Measurements from ENCODE around the gene SGK2.

The SGK2 gene

DNA sequence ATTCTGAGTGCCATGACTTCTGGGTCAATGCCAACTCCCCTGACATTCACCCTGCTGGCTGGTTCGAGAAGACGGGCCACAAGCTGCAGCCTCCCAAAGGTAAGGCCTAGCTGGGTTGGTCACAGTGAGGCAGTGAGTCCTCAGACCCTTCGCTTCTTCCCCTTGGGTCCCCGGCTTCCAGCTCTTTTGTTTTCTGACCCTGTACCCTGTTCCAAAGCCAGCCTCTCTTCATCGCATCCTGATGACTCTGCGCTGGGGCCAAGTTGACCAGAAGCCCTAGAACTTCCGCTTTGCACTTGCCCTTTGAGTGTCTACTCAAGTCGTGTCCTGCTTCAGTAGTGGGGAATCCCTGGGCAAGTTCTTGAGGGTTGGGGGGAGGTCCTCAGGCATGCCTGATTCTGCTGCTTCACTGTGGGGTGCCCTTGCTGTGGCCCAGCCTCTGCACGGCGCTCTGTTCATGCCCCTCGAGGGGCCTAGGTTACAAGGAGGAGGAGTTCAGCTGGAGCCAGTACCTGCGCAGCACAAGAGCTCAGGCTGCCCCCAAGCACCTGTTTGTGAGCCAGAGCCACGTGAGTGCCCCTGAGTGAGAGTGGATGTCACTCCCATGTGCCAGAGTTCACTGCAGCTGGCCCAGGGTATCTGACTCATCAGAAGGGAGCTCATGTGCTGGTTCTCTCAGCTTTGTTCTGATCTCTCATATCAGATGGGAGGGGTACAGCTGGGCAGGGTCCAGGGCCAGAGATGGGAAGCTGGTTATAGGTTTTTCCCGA is 28.3 kb upstream of the SGK2 start:
- no peak overlapping the region for H3K4me3 ChIP-seq (ENCODE audit: low read depth, low read length)
- TF ChIP-seq, protein P1, sequence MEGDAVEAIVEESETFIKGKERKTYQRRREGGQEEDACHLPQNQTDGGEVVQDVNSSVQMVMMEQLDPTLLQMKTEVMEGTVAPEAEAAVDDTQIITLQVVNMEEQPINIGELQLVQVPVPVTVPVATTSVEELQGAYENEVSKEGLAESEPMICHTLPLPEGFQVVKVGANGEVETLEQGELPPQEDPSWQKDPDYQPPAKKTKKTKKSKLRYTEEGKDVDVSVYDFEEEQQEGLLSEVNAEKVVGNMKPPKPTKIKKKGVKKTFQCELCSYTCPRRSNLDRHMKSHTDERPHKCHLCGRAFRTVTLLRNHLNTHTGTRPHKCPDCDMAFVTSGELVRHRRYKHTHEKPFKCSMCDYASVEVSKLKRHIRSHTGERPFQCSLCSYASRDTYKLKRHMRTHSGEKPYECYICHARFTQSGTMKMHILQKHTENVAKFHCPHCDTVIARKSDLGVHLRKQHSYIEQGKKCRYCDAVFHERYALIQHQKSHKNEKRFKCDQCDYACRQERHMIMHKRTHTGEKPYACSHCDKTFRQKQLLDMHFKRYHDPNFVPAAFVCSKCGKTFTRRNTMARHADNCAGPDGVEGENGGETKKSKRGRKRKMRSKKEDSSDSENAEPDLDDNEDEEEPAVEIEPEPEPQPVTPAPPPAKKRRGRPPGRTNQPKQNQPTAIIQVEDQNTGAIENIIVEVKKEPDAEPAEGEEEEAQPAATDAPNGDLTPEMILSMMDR (IDR thresholded peaks at IDR 0.05; ENCODE audit: borderline replicate concordance, insufficient read depth, low read depth, low read length) = no peak

DNA sequence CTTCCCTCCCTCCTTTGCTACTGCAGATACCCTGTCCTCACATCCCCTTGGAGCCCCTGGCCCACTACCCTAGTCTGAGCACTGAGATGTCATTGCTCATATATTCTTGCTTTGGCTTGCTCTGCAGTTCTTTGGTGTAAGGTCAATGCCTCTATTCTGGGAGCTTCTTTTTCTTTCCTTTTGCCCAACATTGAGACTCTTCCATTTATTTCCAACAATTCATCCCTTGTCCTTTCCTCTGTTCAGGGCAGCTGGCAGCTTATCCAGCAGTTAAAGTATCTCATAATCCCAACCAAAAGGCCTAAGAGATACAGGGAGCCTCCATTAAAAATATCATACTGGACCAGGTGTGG is 27.8 kb upstream of the SGK2 start:
- TF ChIP-seq, protein P1 (IDR thresholded peaks at IDR 0.05; ENCODE audit: borderline replicate concordance, insufficient read depth, low read depth, low read length) = no peak
- H3K4me3 ChIP-seq (ENCODE audit: low read depth, low read length) = no peak overlapping the region

DNA sequence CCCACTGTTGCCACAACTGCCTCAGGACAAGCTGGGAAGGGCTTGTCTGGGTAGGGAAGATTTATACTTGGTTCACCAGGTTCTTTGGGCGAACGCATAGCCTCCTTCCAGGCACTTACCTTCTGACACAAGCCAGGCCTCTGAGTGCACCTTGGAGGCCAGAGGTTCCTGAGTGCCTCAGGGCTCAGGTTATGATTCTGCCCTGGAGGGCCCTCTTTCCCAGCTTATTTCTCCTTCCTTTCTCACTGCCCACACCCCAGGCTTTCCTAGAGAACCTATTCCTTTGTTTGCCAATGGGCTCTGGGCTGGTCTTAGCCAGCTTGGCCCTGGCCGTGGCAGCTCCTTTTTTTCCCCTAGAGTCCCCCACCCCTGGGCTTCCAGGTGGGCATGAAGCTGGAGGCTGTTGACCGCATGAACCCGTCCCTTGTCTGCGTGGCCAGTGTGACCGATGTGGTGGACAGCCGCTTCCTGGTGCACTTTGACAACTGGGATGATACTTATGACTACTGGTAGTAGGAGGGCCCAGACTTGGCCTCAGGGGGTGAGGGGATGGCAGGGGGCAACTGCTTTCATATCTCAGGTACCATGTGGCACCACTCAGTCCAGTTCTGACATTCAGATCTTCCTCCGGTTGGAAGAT is 26.3 kb upstream of the SGK2 start:
- TF ChIP-seq, protein P1 (IDR thresholded peaks at IDR 0.05; ENCODE audit: borderline replicate concordance, insufficient read depth, low read depth, low read length) = no peak
- no peak overlapping the region for H3K4me3 ChIP-seq (ENCODE audit: low read depth, low read length)

DNA sequence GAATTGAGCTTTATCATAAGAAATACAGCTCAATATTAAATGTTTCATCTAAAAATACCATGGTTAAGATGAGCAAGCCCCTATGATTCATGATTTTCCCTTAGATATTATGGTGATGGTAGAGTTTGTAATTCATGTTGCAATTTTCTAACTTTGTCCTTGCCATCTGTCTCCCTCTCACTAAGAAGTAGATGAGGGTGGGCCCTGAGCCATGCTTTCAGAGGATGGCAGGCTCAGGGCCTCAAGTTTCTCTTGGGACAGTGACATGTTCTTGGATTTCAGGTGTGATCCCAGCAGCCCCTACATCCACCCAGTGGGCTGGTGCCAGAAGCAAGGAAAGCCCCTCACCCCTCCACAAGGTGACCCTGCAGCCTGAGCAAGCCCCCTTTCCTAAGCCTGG is 25.8 kb upstream of the SGK2 start:
- TF ChIP-seq, protein P1 (IDR thresholded peaks at IDR 0.05; ENCODE audit: borderline replicate concordance, insufficient read depth, low read depth, low read length) = no peak
- H3K4me3 ChIP-seq (ENCODE audit: low read depth, low read length) = no peak overlapping the region

DNA sequence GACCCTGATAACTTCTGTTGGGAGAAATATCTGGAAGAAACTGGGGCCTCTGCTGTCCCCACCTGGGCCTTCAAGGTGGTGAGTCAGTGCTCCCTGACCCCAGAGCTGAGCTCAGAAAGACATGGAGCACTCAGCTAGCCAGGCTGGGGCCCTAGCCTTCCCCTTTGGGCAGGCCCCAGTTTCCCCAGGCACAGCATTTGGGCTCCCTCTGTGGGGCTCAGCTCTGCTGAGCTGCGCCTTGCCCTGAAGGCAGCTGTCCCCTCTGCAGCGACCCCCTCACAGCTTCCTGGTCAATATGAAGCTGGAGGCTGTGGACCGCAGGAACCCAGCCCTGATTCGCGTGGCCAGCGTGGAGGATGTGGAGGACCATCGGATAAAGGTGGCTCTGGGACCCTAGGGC is 24.8 kb upstream of the SGK2 start:
- no peak overlapping the region for H3K4me3 ChIP-seq (ENCODE audit: low read depth, low read length)

DNA sequence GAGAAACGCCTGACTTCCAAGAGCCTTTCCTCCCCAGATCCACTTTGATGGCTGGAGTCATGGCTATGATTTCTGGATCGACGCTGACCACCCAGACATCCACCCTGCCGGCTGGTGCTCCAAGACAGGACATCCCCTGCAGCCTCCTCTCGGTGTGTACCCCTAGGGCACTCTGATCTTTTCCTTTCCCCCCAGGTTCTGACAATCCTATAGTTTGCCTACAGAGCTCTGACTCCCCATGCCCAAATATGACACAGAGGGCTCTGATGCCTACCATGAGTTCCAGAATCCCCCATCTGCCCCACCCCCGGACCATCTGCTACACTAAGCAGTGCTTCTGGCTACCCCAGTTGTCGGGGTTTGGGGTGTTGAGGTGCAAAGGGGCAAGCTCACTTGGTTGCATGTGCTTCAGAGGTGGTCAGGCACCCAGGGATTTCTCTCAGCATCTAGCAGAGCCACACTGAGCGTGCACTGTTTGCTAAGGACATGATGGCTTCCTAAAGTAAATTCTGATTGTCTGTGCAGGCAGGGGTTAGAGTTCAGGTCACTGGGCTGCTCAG is 24.0 kb upstream of the SGK2 start:
- H3K4me3 ChIP-seq (ENCODE audit: low read depth, low read length) = no peak overlapping the region
- TF ChIP-seq, protein P1 (IDR thresholded peaks at IDR 0.05; ENCODE audit: borderline replicate concordance, insufficient read depth, low read depth, low read length) = no peak

More for the DNA sequence above, 24.8 kb upstream of the SGK2 start:
- TF ChIP-seq, protein P1 (IDR thresholded peaks at IDR 0.05; ENCODE audit: borderline replicate concordance, insufficient read depth, low read depth, low read length) = no peak
